Measurements from ENCODE around the gene WFIKKN2. TPM values are rescaled to one million over a fixed set of nuclear protein-coding genes. Genes with fewer than 3 reads are reported as not detected.

The WFIKKN2 gene
- total RNA-seq, 1 experiment from 2014 or later = not detected

- H3K9me3 ChIP-seq (replicated peaks) = 0 out of 2 replicates have a peak, but pooled peaks cover 2% of the 10 kb centered on the region
- no peaks in the 10 kb centered on the region for H3K36me3 ChIP-seq
- no peak overlapping the region for H3K4me3 ChIP-seq
- no peaks in the 10 kb centered on the region for H3K27me3 ChIP-seq
- no peaks in the 10 kb centered on the region for H3K4me1 ChIP-seq
- H3K27ac ChIP-seq = no peak overlapping the region
- no peak for DNase-seq
Measured at GRCh38 chr17:50882851-50883250, 47.5 kb downstream of the WFIKKN2 start.

DNA sequence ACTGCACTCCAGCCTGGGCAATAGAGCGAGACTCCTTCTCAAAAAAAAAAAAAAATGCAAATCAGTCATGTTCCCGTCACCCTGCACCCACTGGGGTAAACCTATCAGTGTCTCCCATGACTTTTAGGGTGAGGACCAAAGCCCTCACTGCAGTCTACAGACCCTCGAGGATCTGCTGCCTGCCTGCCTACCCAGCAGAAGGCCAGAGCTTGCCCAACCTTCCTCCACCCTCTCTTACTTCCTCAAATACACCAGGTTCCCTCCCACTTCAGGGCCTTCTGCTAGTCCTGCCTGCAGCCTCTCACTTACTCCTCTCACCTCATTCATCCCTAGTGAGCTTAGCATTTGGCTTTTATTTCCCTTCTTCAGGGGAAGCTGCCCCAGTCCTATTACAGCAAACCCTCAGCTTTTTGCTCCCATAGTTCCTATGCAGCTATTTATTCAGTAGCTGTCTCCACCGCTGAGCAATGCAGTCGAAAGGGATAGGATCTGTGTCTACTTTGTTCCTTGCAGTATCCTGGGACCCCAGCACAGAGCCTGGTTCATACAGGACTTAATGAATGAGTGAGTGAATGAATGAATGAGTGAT lies 48.6 kb downstream of the WFIKKN2 start:
- no peaks in the 10 kb centered on the region for H3K27me3 ChIP-seq
- H3K27ac ChIP-seq = no peak overlapping the region
- DNase-seq = no peak
- no peak overlapping the region for H3K4me3 ChIP-seq
- no peaks in the 10 kb centered on the region for H3K4me1 ChIP-seq
- H3K9me3 ChIP-seq (replicated peaks) = 0 out of 2 replicates have a peak, but pooled peaks cover 2% of the 10 kb centered on the region
- no peaks in the 10 kb centered on the region for H3K36me3 ChIP-seq

- Histone ChIP-seq H3K27me3 (no peaks in the 10 kb centered on the region), H3K36me3 (no peaks in the 10 kb centered on the region), H3K9me3 (replicated peaks) (0 out of 2 replicates have a peak, but pooled peaks cover 2% of the 10 kb centered on the region), H3K4me1 (no peaks in the 10 kb centered on the region), H3K4me3 (no peak overlapping the region), H3K27ac (no peak overlapping the region)
- DNase-seq = no peak
Measured at GRCh38 chr17:50884439-50885311, 49.3 kb downstream of the WFIKKN2 start.

DNA sequence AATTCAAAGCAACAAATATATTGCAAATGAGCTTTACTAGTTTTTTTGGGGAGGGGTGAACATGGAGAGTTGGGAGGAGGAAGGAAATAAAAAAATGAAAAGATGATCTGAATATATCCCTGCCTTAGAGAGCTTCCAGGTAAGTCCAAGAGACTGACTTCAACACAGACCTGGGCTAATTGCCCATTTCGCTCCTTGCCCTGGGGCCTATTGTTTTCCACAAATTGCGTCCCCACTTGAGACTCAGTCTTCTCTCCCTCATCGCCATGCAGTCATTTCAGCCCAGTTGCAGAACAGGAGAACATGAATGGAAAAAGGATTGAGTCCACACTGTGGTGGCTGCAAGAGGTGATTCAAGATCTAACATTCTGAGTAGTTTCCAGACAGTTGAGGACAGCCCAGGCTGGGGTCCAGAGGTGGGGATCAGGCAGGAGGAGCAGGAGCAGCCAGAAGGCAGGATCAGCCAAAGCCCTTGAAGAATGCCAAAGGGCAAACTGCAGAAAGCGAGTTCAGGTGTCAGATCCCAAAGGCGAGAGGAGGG lies 52.4 kb downstream of the WFIKKN2 start:
- Histone ChIP-seq H3K27ac (no peak overlapping the region), H3K4me1 (no peaks in the 10 kb centered on the region), H3K4me3 (no peak overlapping the region), H3K27me3 (no peaks in the 10 kb centered on the region), H3K36me3 (no peaks in the 10 kb centered on the region), H3K9me3 (replicated peaks) (no peaks in the 10 kb centered on the region)
- DNase-seq = no peak

GRCh38 chr17:50889528-50890118 lies 54.2 kb downstream of the WFIKKN2 start:
- H3K4me3 ChIP-seq = no peak overlapping the region
- no peaks in the 10 kb centered on the region for H3K36me3 ChIP-seq

GRCh38 chr17:50890675-50891516 lies 55.5 kb downstream of the WFIKKN2 start:
- no peak for DNase-seq
- Histone ChIP-seq H3K4me1 (0 out of 2 replicates have a peak, but pooled peaks cover 2% of the 10 kb centered on the region), H3K27me3 (no peaks in the 10 kb centered on the region), H3K9me3 (replicated peaks) (no peaks in the 10 kb centered on the region), H3K4me3 (no peak overlapping the region), H3K27ac (no peak overlapping the region), H3K36me3 (no peaks in the 10 kb centered on the region)

More at GRCh38 chr17:50889528-50890118, 54.2 kb downstream of the WFIKKN2 start:
- Histone ChIP-seq H3K4me1 (0 out of 2 replicates have a peak, but pooled peaks cover 2% of the 10 kb centered on the region), H3K27ac (no peak overlapping the region), H3K27me3 (no peaks in the 10 kb centered on the region), H3K9me3 (replicated peaks) (no peaks in the 10 kb centered on the region)
- no peak for DNase-seq

- Histone ChIP-seq H3K4me1 (0 out of 2 replicates have a peak, but pooled peaks cover 2% of the 10 kb centered on the region), H3K36me3 (no peaks in the 10 kb centered on the region), H3K9me3 (replicated peaks) (no peaks in the 10 kb centered on the region), H3K27ac (no peak overlapping the region), H3K4me3 (no peak overlapping the region), H3K27me3 (no peaks in the 10 kb centered on the region)
- no peak for DNase-seq
Measured at GRCh38 chr17:50891577-50891989, 56.2 kb downstream of the WFIKKN2 start.

Other genes starting within 250 kb of the WFIKKN2 start
- gene ABCC3, start 200.7 kb upstream of the WFIKKN2 start, total RNA-seq (2014; rRNA removed; shearing (Covaris generic)) = 0.10 and 0.16 TPM in 2 replicates
- 42.3 and 48.1 TPM in 2 replicates for gene ANKRD40, start 127.7 kb upstream of the WFIKKN2 start, total RNA-seq (2014; rRNA removed; shearing (Covaris generic))
- 54.9 and 84.7 TPM in 2 replicates for gene LUC7L3, start 116.0 kb upstream of the WFIKKN2 start, total RNA-seq (2014; rRNA removed; shearing (Covaris generic))
- not detected in 2 replicates for gene ANKRD40CL, start 68.1 kb upstream of the WFIKKN2 start, total RNA-seq (2014; rRNA removed; shearing (Covaris generic))
- gene TOB1, start 30.8 kb downstream of the WFIKKN2 start, total RNA-seq (2014; rRNA removed; shearing (Covaris generic)) = 10.8 and 12.4 TPM in 2 replicates